Stomach smooth muscle (tissue), 2 donors: ENCODE measurements around the gene COMMD1.
"Not testable (repeated sequence)": the region's sequence is repeated elsewhere in the genome, so short reads cannot be mapped to it uniquely, and the experiment has no call there.

Experiments used
- H3K27ac ChIP-seq: one replicate; pipeline ENCODE4 v1.7.0; 2013; ENCODE audit warnings: mild to moderate bottlenecking, low read length, inconsistent platforms
- H3K27me3 ChIP-seq, 2 donors: one replicate each; pipeline ENCODE4 v1.7.0; 2013; ENCODE audit warnings: low read length in 2 of 2; ENCODE audit not compliant: insufficient read depth in 2 of 2, control insufficient read depth in 1 of 2
- H3K36me3 ChIP-seq, 2 donors: one replicate each; pipeline ENCODE4 v1.7.0; 2013; ENCODE audit warnings: low read length in 2 of 2; ENCODE audit not compliant: control insufficient read depth in 2 of 2, insufficient read depth in 2 of 2
- H3K4me1 ChIP-seq: one replicate; pipeline ENCODE4 v1.7.0; 2013; ENCODE audit warnings: low read length; ENCODE audit not compliant: control insufficient read depth, insufficient read depth
- H3K4me3 ChIP-seq, 2 donors: one replicate each; pipeline ENCODE4 v1.7.0; 2013; ENCODE audit warnings: low read length in 2 of 2
- H3K9ac ChIP-seq, 2 donors: one replicate each; pipeline ENCODE4 v1.7.0; 2013; ENCODE audit warnings: low read length in 2 of 2, mild to moderate bottlenecking in 1 of 2
- H3K9me3 ChIP-seq, 2 donors: one replicate each; pipeline ENCODE4 v1.7.0; 2013; ENCODE audit warnings: low read length in 2 of 2; ENCODE audit not compliant: control insufficient read depth in 2 of 2
- donor health status: healthy.
- donor health status: Pancreatic carcinoma.

Gene COMMD1

DNA sequence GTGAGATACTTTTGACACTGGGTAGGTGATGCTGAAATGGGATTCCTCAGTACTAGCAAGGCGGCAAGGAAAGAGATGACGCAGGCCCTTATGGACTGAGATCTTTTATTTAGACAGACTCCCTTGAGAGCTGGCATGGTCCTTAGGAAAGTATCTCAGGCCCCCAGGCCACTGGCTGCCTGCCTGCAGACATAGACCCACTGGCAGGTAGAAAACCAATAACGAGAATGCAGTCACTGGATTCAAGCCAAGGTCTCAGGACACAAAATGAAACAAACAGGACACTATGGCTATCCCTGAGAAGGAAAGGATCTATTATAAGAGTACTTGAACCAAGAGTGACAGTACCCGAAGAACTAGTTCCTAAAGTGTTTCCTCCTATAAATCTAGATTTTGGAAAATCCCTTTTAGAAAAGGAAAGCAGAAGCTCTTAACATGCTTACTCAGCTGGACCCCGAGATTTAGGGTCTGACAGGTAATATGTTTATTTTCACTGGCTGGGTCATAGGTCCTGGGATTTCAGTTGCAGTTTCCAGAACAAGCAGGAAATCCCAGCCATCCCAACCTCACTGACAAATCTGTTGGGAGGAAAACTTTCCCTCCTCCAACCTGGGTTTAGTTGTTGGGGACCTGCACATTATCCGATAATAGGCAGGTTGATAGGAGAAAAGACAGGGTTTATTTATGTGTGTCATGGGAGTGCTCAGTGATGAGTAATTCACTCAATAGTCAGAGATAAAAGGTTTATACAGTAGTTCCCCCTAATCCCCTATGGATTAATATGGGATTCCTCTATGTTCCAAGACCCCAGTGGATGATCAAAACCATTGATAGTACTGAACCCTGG lies 44.5 kb downstream of the COMMD1 start:
- Histone ChIP-seq H3K27me3 (no peaks in the 10 kb centered on the region), H3K9me3 (no peaks in the 10 kb centered on the region), H3K9ac (no peak overlapping the region), H3K36me3 (no peaks in the 10 kb centered on the region), H3K27ac (no peak overlapping the region), H3K4me3 (peak overlapping the region in 1 of 2 donors; percentile 35), H3K4me1 (no peaks in the 10 kb centered on the region)

DNA sequence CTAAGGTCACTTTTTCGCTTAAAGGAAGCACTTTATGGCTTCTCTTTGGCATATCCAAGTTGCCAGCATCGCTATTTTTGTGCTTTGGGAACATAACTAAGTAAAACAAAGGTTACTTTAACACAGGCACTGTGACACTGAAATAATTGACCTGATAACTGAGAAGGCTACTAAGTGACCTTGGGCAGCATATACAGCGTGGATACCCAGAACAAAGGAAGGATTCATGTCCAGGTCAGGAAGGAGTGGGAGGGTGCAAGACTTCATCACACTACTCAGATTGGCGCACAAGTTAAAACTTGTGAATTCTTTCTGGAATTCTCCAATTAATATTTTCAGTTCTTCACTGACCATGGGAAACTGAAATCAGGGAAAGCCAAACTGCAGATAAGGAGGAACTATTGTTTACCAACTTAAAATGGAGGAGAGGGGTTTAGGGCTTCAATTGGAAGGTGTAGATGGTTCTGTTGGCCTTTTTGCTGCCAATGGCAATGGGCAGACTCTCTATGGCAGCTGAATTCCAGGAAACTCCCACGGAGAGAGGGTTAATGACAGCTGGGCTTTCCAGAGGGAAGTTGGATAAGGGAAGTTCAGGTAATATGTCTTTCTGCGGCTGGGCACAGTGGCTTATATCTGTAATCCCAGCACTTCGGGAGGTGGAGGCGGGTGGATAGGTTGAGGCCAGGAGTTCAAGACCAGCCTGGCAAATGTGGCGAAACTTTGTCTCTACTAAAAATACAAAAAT lies 45.3 kb downstream of the COMMD1 start:
- Histone ChIP-seq H3K4me3 (no peak overlapping the region), H3K9ac (no peak overlapping the region), H3K27ac (no peak overlapping the region), H3K27me3 (no peaks in the 10 kb centered on the region), H3K4me1 (no peaks in the 10 kb centered on the region), H3K9me3 (no peaks in the 10 kb centered on the region), H3K36me3 (no peaks in the 10 kb centered on the region)

DNA sequence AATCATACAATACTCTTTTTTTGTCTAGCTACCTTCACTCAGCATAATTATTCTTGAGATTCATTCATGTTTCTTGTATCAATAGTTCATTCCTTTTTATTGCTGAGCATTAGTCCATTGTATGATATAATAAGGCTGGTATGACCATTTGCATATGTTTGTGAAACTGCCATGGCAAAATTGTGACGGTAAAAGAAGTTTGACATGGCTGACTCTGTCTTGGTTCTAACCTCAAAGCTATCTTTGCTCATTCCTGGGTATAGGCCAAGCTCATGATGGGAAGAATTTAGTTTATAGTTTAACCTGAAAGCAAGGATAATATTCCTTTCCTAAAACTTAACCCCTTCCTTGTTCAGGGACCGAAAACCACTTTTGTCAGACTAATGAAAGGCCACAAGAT lies 46.4 kb downstream of the COMMD1 start:
- Histone ChIP-seq H3K4me3 (no peak overlapping the region), H3K9me3 (no peaks in the 10 kb centered on the region), H3K4me1 (no peaks in the 10 kb centered on the region), H3K36me3 (no peaks in the 10 kb centered on the region), H3K27ac (no peak overlapping the region), H3K27me3 (no peaks in the 10 kb centered on the region), H3K9ac (no peak overlapping the region)

DNA sequence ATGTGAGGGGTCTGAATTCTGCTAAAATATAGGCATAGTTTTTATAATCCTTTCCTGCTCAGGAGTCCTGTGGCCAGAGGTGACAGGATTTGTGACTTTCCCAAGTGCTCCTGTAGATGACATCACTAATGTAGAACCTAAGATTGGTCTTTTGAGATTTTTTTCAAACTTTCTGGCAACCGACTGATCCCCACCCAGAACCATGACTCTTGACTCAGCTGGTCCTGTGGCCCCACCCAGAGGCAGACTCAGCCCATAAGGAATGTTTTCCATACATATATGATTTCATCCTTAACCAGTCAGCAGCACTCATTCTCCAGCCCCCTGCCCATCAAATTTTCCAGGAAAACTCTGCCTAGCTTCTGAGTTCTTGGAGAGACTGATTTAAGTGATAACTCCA lies 46.8 kb downstream of the COMMD1 start:
- no peaks in the 10 kb centered on the region for H3K9me3 ChIP-seq
- no peak overlapping the region for H3K27ac ChIP-seq

DNA sequence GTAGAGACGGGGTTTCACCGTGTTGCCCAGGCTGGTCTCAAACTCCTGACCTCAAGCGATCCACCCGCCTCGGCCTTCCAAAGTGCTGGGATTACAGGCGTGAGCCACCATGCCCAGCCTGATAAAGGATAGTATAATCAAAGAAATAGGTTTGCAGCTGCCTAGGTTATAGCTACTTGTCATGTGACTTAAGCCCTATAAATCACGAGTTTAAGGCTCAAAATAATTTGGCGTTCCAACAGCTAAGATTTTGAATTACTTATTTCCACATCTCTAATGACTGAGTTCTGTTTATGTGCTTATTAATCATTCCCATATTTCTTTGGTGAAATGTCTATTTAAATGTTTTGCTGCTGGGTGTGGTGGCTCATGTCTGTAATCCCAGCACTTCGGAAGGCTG lies 49.4 kb downstream of the COMMD1 start:
- H3K4me3 ChIP-seq, H3K27ac ChIP-seq, H3K4me1 ChIP-seq, H3K36me3 ChIP-seq, H3K9ac ChIP-seq, H3K9me3 ChIP-seq, H3K27me3 ChIP-seq: not testable (repeated sequence)

More for the DNA sequence above, 46.8 kb downstream of the COMMD1 start:
- Histone ChIP-seq H3K4me3 (no peak overlapping the region), H3K9ac (no peak overlapping the region), H3K36me3 (no peaks in the 10 kb centered on the region), H3K4me1 (no peaks in the 10 kb centered on the region), H3K27me3 (no peaks in the 10 kb centered on the region)

DNA sequence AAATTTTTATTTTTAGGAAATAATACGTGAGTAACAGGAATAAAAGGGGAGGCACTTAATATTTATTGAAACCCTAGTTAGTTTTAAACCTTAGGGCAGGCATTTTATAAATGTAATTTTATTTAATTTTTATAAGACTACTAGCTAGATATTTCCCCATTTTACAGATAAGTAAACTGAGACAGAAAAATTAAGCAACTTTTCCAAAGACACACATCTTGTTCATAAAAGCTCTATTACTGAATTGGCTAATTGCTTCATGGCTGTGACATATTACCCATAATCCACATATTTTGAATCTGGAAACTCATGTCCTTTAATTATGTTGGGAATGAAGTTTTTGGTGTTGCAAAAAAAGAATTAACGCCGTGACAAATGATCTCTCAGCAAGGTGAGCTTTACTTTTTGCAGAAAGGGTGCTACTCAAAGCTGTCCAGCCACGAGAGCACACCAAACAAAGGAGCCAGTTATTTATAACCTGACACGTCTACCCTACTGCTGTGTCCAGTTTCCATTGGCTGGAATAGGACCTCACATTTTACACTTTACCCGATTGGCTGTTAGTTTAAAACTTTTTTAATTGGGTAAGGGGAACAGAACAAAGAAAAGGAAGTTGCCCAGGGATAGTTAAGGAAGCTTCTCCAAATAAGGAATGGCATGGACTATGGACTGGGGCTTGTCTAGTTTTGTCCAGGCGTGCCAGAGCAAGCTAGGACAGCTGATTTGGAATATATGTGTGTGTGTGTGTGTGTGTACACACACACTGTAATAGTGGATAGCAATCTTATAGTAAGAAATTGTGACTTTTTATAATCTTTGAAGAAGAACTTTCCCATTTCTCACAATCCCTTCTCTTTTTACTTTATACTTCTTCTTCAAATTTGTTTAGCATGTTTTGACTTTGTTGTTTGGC lies 54.2 kb downstream of the COMMD1 start:
- Histone ChIP-seq H3K4me3 (no peak overlapping the region), H3K27me3 (no peaks in the 10 kb centered on the region), H3K9me3 (no peaks in the 10 kb centered on the region), H3K9ac (no peak overlapping the region), H3K4me1 (peaks cover 4% of the 10 kb centered on the region), H3K36me3 (peaks cover 0 to 2% of the 10 kb centered on the region in 2 donors), H3K27ac (no peak overlapping the region)

DNA sequence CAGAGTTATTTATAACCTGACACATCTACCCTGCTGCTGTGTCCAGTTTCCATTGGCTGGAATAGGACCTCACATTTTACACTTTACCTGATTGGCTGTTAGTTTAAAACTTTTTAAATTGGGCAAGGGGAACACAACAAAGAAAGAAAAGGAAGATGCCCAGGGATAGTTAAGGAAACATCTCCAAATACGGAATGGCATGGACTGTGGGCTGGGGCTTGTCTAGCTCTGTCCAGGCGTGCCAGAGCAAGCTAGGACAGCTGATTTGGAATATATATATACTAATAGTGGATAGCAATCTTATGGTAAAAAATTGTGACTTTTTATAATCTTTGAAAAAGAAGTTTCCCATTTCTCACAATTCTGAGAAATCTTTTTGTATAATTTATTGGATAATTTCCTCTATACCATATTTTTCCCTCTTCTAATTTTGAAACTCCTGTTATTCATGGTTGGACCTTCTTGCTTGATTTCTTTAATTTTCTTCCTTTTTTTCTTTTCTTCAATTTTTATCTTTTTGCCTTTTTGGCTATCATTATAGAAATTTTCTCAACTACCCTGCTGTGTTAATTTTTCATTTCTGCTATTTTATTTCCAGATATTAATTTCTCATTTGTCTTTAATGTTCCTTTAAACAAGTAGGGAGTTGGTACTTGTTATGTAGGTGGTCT lies 55.9 kb downstream of the COMMD1 start:
- Histone ChIP-seq H3K4me3 (no peak overlapping the region), H3K36me3 (peaks cover 0 to 2% of the 10 kb centered on the region in 2 donors), H3K9ac (no peak overlapping the region), H3K9me3 (no peaks in the 10 kb centered on the region), H3K27ac (no peak overlapping the region), H3K4me1 (peaks cover 4% of the 10 kb centered on the region), H3K27me3 (no peaks in the 10 kb centered on the region)

DNA sequence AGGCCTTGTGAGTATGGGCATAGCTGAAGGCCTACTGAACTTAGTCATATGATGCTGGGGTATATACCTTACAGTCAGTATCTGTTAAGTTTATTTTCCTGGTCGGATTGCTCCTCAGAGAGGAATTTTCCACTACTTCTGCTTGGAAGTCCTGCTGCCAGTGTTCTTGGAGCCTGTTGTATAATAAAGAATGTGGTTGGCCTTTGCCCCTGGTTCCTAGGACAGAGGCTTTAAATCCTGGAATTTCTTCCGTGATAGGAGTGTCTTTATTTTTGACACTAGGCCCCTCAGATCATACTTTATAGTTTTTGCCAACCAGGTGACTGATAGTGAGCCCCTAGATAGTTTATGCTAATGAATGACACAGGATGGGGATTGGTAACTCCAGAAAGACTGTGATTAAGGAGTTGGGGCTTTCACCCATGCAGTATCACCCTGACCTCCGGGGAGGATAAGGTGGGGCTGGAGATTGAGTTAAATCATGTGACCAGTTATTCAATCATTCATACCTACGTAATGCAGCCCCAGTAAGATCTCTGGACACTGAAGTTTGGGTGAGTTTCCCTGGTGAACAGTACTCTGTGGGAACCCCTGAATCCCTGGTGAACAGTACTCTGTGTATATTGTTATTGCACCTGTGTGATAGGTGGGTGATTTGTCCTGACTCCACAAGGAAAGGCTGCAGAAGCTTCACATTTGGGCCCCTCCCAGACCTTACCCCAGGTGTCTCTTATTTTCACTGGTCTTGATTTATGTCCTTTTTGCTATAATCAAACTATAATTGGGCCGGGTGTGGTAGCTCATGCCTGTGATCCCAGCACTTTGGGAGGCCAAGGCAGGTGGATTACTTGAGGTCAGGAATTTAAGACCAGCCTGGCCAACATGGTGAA lies 56.9 kb downstream of the COMMD1 start:
- Histone ChIP-seq H3K4me1 (peaks cover 4% of the 10 kb centered on the region), H3K27me3 (no peaks in the 10 kb centered on the region), H3K27ac (peak overlapping the region; percentile 2), H3K9ac (no peak overlapping the region), H3K36me3 (peaks cover 0 to 2% of the 10 kb centered on the region in 2 donors), H3K4me3 (no peak overlapping the region), H3K9me3 (no peaks in the 10 kb centered on the region)

DNA sequence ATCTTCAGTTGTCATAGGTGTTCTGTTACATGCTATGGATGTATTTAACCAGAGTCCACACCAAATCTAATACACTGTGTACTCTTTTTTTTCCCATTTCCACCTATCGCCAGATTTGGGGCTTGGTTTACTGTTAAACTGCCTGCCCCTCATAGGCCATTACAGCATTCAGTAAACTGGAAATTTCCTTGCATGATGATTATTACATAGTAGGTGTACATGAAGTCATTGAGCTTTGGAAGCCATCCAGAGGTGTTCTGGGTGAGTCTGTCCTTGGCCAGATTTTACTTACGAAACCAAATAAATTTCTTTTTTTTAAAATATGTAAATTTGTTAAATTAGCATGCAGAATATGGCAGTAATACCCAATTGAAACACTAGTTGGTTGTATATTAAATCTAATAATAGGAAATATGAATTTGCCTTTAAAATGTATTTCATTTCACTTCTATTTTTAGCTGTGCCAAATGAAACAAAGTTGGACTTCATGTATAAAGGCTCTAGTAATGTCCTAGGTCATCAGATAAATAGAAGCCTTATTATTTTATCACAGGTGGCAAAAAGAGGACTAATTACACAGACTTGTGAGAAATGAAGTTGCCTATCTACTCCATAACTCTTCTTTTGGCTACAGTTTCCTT lies 60.7 kb downstream of the COMMD1 start:
- Histone ChIP-seq H3K9ac (no peak overlapping the region), H3K4me3 (no peak overlapping the region), H3K4me1 (peaks cover 4% of the 10 kb centered on the region), H3K27ac (no peak overlapping the region), H3K36me3 (no peaks in the 10 kb centered on the region), H3K9me3 (no peaks in the 10 kb centered on the region), H3K27me3 (no peaks in the 10 kb centered on the region)
